Measurements from ENCODE around the gene LPP.

- TF ChIP-seq POLR2A (IDR thresholded peaks at IDR 0.05) (no peak), EP300 (IDR thresholded peaks at IDR 0.05) (no peak)
These were observed 547.6 kb downstream of the LPP start for GRCh38 chr3:188701485-188701969.
